ENCODE data around the gene KCNAB2.

DNA sequence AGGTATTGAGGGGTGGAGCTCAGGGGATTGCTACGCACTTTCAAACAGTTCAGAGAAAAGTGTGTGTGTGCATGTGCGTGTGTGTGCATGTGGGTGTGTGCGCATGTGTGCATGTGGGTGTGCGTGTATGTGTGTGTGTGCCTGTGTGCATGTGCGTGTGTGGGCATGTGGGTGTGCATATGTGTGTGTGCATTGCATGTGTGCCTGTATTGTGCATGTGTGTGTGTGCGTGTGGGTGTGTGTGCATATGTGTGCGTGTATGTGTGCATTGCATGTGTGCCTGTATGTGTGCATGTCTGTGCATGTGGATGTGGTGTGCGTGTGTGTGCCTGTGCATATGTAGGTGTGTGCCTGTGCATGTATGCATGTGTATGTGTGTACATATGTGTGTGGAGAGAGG is 12.6 kb upstream of the KCNAB2 start:
- TF ChIP-seq, protein P1, sequence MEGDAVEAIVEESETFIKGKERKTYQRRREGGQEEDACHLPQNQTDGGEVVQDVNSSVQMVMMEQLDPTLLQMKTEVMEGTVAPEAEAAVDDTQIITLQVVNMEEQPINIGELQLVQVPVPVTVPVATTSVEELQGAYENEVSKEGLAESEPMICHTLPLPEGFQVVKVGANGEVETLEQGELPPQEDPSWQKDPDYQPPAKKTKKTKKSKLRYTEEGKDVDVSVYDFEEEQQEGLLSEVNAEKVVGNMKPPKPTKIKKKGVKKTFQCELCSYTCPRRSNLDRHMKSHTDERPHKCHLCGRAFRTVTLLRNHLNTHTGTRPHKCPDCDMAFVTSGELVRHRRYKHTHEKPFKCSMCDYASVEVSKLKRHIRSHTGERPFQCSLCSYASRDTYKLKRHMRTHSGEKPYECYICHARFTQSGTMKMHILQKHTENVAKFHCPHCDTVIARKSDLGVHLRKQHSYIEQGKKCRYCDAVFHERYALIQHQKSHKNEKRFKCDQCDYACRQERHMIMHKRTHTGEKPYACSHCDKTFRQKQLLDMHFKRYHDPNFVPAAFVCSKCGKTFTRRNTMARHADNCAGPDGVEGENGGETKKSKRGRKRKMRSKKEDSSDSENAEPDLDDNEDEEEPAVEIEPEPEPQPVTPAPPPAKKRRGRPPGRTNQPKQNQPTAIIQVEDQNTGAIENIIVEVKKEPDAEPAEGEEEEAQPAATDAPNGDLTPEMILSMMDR (IDR thresholded peaks at IDR 0.05; ENCODE audit: low read depth, low read length) = no peak
- no peak for TF ChIP-seq EZH2phosphoT487 (IDR thresholded peaks at IDR 0.05; ENCODE audit: low read depth)

All from OCI-LY3 (cell line).